CD4-positive, alpha-beta T cell treated with Interleukin-1 beta for 1 hour (primary cell): ENCODE data around the gene DNAAF5.

Source experiments
- DNase-seq, 2 donors: peaks; one replicate each; pipeline ENCODE4 v3.0.0-alpha.2; 2020 to 2022

Gene DNAAF5

GRCh38 chr7:726084-726853 is at the start of gene DNAAF5:
Gene DNAAF5 (plus strand): TSS chr7:726699. CDS start chr7:726721, 22 bp downstream.
- DNase-seq: peak; percentile 84 to 86

GRCh38 chr7:676972-677385 is 49.5 kb upstream of the DNAAF5 start:
- DNase-seq: no peak

- no peak for DNase-seq
Observed at GRCh38 chr7:680411-681127, 45.9 kb upstream of the DNAAF5 start.

GRCh38 chr7:681551-682307 is 44.8 kb upstream of the DNAAF5 start:
- no peak for DNase-seq

GRCh38 chr7:682810-683209 is 43.7 kb upstream of the DNAAF5 start:
- no peak for DNase-seq

GRCh38 chr7:683526-684205 is 42.8 kb upstream of the DNAAF5 start:
- DNase-seq: no peak

- DNase-seq: no peak
Observed at GRCh38 chr7:684416-684815, 42.1 kb upstream of the DNAAF5 start.

GRCh38 chr7:685540-685939 is 41.0 kb upstream of the DNAAF5 start:
- no peak for DNase-seq

GRCh38 chr7:690478-691360 is 35.8 kb upstream of the DNAAF5 start:
- no peak for DNase-seq

GRCh38 chr7:691361-692045 is 35.0 kb upstream of the DNAAF5 start:
- DNase-seq: no peak

GRCh38 chr7:693280-693679 is 33.2 kb upstream of the DNAAF5 start:
- no peak for DNase-seq

GRCh38 chr7:696426-696811 is 30.1 kb upstream of the DNAAF5 start:
- DNase-seq: no peak

- DNase-seq: no peak
Observed at GRCh38 chr7:696812-697551, 29.5 kb upstream of the DNAAF5 start.

GRCh38 chr7:698515-699475 is 27.7 kb upstream of the DNAAF5 start:
- DNase-seq: no peak

- no peak for DNase-seq
Observed at GRCh38 chr7:699476-700170, 26.9 kb upstream of the DNAAF5 start.

GRCh38 chr7:701086-701671 is 25.3 kb upstream of the DNAAF5 start:
- DNase-seq: no peak

- DNase-seq: no peak
Observed at GRCh38 chr7:703049-703448, 23.4 kb upstream of the DNAAF5 start.

- no peak for DNase-seq
Observed at GRCh38 chr7:706721-707120, 19.8 kb upstream of the DNAAF5 start.
